ENCODE measurements around the gene CATSPERE. TPM values are rescaled to one million over a fixed set of nuclear protein-coding genes. Genes with fewer than 3 reads are reported as not detected.
A peak's percentile ranks its signal among the peaks of the same experiment; 100 is the strongest.

Gene CATSPERE, protein sequence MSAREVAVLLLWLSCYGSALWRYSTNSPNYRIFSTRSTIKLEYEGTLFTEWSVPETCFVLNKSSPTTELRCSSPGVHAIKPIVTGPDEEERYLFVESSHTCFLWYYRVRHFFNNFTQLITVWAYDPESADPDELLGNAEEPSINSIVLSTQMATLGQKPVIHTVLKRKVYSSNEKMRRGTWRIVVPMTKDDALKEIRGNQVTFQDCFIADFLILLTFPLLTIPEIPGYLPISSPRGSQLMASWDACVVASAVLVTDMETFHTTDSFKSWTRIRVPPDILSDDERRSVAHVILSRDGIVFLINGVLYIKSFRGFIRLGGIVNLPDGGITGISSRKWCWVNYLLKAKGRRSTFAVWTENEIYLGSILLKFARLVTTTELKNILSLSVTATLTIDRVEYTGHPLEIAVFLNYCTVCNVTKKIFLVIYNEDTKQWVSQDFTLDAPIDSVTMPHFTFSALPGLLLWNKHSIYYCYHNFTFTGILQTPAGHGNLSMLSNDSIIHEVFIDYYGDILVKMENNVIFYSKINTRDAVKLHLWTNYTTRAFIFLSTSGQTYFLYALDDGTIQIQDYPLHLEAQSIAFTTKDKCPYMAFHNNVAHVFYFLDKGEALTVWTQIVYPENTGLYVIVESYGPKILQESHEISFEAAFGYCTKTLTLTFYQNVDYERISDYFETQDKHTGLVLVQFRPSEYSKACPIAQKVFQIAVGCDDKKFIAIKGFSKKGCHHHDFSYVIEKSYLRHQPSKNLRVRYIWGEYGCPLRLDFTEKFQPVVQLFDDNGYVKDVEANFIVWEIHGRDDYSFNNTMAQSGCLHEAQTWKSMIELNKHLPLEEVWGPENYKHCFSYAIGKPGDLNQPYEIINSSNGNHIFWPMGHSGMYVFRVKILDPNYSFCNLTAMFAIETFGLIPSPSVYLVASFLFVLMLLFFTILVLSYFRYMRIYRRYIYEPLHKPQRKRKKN
- 0.17 and 1.8 TPM in 2 replicates for total RNA-seq

DNA sequence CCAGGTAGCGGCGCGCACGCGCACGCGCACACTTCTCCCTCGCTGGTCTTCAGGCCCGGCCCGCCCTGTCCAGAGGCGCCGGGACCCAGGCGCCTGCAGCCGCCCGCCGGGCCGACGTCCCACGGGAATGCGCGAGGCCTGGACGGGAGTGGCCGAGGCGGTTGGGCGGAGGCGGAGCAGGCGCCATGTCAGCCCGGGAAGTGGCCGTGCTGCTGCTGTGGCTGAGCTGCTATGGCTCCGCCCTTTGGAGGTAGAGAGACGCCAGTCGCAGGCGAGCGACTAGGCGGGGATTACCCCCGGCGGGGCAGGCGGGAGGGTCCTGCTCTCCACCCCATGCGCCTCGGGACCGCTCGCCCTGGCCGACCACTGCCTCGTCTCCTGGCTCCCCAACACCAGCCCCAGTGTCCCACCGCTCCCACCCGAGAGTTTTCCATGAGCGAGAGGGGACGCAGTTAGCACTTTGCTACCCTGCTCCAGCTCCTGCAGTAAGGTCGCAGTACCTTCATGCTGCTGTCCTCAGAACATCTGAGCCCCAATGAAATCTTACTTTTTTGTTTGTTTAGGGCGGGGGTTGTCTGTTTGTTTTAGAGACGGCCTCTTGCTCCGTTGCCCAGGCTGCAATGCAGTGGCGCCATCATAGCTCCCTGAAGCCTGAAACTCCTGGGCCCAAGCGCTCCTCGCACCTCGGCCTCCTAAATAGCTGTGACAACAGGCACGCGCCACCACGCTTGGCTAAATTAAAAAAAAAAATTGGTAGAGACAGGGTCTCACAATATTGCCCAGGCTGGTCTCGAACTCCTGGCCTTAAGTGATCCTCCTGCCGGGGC is at the start of gene CATSPERE:
CATSPERE (plus strand) TSS at position 29 of the 827 bp plus-strand sequence; CDS start at position 186, 157 bp downstream.
- DNase-seq (ENCODE audit: low read depth) = peak; percentile 76

DNA sequence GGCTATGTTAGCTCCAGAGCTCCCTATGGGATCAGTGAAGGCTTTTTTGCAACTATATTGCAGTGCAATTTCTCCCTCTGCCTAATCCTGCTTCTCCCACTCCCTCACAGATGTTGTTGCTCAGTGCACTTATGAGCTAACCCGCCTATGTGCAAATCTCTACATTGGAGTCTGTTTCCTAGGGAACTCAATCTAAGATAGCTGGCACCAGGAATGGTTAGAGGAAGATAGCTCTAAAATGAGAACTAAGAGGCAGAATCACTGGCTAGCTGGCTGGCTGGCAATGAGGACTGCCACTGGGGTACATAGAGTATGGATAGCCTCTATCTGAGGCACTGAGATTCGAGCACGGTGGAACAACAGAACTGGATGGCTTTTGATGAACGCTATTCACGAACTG is 48.9 kb upstream of the CATSPERE start:
- no peak for DNase-seq (ENCODE audit: low read depth)

DNA sequence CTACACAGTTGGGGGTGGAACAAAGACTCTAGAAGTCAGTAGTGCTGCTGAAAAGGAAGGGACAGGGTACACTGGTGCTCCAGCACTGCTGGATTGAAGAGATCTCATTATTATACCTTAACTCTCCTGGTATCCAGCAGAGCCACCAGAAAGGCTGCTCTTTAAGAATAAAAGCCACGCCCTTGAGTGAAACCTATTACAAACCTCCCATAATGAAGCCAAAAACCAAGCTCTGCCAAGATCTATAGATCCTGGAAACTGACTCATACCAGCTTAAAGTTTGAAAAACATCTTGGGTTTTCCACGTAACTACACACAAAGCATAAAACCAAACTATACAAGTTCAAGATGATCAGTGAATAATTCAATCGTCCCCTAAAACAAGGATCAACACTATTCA is 47.3 kb upstream of the CATSPERE start:
- DNase-seq (ENCODE audit: low read depth) = no peak

DNA sequence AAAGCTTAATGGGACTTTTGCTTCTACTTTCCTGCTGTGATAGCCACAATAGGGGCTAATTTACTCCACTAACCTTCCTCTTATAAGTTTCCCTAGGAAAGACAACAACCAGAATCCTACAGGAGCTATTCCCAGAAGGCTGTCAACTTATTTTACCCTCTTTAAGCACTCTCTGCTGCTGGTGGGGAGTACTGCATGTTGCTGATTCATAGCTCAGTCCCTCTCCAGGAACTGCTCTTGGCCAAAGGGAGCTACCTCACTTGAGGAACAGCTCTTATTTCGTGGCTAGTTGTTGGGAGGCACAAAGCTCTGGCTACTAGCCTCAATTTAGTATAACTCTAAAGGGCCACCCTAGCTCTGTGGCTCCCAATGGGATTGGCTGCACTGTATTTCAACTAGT is 46.5 kb upstream of the CATSPERE start:
- DNase-seq (ENCODE audit: low read depth) = peak; percentile 68

DNA sequence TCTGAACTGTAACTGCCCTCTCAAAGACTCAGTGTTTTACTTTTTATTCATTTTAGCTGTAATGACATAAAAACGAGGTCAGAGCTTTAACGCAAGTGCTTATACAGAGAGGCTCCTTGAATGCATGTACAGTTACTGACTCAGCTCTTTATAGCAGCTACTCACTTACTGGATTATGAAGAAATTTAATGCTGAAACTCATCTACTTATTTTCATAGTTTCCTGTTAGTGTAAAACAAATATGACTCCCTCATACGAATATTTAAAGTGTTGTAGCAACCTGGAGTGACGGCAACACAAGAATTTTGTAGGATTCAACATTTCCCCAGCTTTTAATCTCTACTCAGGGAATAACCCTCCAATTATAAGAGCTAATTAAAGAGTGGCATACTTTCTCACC is 42.0 kb upstream of the CATSPERE start:
- no peak for DNase-seq (ENCODE audit: low read depth)

DNA sequence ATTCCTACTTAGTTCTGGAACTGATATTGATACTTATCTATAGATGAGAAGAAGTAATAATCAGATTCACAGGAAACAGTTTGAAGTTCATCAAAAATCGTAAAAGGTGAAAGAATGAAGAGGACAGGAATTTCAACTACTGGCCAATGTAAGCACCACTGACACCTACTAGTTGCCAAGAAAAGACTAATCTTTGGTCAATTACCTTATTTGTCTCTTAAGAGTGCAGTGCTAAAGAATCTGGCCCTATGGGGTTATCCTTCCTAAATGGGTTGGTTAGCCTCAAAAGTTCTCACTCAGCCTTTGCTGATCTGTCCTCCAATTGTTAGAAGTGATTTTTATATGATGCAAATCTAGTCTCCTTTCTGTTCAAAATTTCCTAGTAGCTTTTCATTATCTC is 38.9 kb upstream of the CATSPERE start:
- no peak for DNase-seq (ENCODE audit: low read depth)

DNA sequence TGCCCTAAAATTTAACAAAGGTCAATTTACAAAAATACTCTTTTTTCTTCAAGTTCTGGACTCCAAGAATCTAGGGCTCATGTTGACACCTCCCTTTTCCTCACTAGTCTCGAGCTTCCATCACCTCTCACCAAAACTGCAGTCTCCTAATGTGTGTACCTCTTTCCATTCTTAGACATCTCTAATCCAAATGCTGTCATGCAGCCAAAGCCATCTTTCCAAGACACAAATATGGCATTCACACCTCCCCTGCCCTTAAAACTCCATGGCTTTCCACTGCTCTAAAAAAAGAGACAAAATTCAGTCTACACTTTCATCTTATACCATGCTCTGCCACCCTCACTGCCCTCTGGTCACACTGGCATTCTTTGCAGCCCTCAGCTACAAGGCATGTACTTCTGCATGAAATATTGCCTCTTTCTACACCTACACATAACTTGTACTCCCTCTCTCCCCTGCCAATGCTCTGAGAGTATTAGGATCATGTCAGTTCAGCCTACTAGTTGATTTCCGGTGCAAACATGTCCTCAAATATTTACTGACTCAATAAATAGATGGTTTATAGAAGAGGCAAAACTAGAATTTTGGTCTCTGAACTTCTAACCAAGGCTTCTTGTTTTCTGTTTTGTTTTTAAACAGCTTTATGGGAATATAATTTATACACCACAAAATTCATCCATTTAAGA is 36.3 kb upstream of the CATSPERE start:
- DNase-seq (ENCODE audit: low read depth) = no peak

DNA sequence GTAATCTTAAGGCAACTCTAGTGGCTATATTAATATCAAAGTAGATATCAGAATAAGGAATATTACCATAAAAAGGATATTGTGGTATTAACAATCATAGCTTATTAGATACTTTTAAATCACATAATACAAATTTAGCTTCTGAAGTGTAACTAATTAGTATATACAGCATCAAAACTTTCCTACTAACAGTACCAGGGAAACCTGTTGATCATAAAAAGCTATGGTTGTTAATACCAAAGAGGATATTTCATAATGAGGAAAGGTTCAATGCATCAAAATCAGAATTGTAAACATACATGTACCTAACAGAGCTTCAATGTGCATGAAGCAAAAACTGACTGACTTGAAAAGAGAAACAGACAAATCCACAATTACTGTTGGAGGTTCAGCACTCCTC is 33.4 kb upstream of the CATSPERE start:
- no peak for DNase-seq (ENCODE audit: low read depth)

DNA sequence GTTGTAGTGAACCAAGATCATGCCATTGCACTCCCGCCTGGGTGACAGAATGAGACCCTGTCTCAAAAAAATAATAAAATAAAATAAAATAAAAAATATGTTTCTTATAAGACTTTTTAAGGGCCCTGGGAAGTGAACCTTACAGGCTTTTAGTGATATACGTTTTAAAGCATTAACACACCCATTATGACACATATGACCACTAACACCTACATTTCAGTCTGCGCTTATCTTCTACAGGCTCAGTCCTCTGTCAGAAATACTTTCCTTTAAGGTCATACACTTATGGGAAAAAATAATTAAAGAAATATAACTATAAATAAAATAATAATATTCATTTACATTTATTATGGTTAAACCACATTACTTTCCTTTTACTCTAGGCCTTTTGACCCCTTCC is 31.3 kb upstream of the CATSPERE start:
- no peak for DNase-seq (ENCODE audit: low read depth)

DNA sequence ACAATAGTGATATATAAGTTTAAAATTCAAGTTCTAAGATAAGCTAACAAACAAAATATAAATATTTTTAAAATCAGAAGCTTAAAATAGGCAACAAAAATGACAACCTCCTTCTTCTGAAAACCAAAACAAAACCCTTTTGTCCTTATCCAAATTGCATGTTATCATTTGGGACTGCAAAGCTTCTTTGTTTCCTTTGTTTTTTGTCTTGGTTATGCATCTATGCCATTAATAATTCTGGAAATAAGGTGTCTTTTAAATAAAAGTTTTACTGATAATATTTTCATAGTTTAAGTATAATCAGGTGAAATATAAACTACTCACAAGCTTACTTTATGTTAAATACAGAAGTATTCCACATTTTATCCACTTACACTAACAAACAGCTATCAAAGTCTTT is 29.9 kb upstream of the CATSPERE start:
- no peak for DNase-seq (ENCODE audit: low read depth)

DNA sequence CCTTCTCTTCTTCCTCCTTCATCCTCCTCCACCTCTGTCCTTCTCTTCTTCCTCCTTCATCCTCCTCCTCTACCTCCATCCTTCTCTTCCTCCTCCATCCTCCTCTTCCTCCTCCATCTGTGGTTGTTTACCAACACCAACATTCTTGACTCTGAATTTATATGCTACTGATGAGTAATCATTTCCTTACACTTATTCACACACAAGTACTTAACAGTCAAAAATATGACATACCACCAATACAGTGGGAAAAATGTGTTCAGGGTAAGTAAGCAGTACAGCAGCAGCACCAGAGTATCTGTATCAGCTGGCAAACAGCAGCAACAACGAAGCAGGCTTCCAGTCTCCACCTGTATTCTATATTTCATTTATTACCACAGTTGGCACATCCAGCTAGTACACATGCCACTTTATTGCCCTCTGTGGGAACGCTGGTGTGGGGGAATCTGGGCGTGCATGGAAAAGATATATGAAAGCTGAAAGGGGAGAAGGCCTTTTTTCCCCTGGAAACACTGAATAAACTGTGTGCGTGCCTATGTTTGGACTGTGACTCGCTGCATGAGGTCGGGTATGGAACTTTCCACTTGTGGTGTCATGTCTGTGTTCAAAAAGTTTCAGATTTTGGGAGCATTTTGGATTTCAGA is 25.4 kb upstream of the CATSPERE start:
- peak; percentile 38 for DNase-seq (ENCODE audit: low read depth)

DNA sequence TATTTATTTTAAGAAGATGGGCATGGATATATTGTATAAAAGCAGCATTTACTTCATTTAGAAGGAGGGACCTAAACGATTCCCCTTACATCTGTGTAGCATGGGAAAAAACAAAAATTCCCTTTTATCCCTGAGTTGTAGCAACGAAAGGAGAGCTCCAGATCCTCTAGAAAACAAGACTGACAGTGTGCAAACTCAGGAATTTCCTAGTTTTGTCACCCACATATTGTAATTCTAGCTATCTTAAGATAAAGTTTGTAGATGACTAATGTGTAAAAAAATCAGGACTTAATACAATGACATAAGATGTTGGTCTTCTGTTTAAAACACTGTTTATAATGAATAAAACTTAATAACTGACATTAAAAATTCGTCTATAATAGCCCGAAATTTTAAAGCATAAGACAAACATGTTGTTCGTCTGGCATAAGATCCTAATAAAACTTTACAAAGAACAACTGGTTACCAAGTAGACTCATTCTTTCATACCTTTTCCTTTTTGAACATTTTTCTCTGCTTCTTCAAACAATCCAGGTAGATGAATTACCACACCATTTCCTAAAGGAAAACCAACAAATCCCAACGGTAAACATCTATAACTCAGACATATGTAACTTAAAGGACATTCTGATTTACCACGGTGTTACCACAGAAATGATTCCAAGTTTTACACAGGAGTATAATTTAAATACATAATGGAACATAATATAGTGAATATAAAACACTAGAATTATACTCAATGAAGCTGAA is 24.6 kb upstream of the CATSPERE start:
- no peak for DNase-seq (ENCODE audit: low read depth)

DNA sequence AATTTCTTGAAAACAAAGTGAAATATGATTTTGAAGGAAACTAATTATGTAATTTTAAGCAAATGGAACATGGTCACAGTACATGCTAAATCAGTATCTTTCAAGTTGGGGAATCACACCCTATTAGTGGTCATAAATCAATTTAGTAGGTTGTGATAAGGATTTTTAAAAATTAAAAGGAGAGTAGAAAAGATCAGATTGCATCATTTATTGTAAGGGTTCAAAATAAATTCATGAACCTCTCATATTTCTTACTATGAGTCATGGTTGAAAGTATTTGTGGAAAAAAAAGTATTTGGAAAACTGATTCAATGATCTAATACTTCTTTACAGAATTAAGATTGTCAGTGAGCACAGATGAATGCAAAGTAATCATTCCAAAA is 24.0 kb upstream of the CATSPERE start:
- no peak for DNase-seq (ENCODE audit: low read depth)

DNA sequence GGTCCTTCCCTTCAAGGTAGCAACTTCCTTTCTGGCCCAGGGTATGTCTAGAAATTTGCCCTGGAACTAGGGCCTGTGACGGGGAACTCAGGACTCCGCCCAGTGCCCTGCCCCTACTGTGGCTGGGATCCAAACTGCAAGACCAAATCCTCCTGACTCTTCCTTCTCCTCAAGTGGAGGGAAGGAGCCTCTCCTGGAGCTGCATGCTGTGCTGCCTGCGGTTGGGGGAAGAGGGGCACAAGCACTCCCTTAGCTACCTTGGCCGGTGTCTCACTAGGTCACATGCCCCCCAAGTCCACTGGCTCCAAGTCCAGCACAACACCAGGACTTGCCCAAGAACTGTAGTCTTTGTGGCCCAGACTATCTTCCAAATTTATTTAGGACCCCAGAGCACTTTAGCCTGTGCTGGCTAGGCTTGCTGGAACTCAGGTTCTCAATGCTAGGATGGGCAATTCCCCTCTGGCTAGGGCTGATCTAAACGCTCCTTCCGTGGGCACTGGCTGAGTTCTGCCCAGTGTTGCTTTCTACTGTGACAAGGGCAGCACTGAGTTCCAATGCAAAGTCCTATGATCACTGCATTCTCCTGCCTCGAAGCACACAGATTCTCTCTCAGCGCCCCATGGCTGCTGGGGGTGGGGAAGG is 21.6 kb upstream of the CATSPERE start:
- DNase-seq (ENCODE audit: low read depth) = no peak

DNA sequence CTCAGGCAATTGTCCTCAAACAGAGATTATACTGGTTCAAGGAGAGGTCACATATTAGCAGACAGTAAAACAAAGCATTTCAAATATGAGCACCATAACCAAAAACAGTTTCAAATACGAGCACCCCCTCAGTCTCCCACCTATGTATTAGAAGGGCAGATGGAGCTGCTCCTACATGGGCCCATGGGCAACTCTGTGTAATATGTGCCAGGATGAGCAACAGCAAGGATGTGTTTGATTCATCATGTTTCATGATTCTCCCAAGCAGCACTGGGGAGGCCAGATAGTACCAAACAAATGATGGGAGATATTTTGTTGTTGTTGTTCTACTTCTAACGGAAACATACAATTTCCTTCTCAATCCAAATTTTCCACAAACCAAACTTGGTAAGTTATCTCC is 18.2 kb upstream of the CATSPERE start:
- DNase-seq (ENCODE audit: low read depth) = no peak

DNA sequence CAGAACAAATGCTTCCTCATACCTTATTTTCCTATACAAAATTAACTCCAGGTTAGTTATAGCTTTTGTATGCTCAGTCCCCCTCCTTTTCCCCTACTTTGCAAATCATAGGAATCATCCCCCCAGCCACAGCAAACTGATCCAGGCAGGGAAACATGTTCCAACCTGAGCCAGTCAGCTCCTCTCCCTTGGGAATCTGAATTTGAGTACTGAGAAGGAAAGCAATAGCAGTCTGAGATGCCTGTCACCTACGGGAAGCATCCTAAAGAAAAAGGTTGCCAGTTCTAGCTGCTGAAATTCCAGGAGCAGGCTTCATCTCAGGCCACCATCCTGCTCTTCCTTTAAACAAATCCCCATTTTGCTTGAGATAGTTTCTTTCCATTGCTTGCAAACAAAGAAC is 16.2 kb upstream of the CATSPERE start:
- DNase-seq (ENCODE audit: low read depth) = no peak

DNA sequence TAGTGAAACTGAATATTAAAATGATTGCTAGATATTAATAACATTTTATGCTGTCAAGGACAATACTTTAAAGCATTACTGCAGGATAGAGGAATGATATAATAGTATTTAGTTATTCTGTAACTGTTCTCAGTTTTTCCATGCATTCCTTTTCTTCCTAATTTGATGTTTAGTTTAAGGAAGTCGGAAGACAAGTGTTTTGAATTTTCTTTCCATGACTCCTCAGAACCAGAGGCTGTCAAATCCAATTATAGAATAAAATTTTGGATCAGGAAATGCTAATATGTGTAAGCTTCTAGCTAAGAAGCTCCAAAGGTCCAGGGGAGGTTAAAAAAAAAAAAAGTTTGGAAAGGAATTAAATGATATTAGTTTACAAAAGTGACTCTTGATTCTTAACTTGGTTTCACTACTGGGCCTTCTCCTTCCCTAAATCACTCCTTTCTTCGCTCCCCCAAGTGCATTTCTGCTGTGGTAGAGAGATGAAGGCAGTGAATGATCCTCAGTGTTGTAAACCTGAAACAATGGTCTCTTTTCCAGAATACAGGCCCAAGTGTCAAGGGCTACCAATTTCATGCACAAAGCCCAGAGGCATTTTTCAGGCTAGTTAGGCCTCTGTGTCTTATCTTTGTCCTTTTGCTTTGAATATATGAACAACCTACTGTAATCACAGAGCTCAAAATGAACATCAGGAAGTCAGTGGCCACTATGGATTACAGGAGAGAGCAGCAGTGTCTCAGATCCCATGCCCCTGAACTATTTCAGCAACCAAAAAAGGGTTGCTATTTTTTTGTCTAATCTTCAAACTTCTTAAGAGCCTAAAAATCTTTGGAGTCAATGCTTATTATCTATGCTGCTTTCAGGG is 15.5 kb upstream of the CATSPERE start:
- DNase-seq (ENCODE audit: low read depth) = no peak

DNA sequence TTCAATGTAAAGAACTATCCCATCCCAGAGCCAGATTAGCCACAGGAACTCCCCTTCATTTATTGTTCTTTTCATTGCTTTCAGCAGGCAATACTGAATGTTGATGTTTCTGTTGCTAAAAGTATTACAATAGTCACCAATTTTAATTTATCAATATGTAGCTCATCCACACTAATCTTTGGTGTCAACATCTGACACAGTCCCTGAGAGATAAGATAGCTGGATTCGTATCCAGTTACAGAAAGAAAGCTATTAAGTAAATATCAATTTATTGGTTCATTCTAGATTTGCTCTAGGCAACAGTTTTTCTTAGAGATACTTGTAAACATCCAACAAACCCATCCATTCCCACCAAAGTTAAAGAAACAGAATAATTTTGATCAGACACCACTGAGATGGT is 14.0 kb upstream of the CATSPERE start:
- DNase-seq (ENCODE audit: low read depth) = no peak

DNA sequence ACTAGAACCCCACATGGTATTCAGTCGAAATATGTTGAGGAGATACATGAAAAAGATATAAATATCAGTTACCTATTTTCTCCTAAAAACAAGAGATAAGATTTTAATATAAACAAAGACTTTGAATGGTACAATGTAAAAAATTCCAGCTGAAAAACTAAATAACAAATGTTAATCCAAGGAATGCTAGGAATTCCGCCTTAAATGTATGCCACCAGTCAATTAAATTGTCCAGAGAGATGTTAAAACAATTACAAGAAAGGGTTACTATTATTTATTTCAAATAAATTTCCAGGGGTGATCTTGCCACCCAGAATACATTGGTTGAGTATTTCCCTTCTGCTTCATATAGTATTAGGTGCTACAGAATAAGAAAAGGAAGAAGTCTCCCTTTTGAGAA is 13.5 kb upstream of the CATSPERE start:
- DNase-seq (ENCODE audit: low read depth) = no peak

All from renal cortical epithelial cell (primary cell).